Activated CD4-positive, alpha-beta T cell treated with anti-CD3 and anti-CD28 coated beads for 36 hours (primary cell): Measurements from ENCODE around the gene HIVEP3. TPM values are rescaled to one million over a fixed set of nuclear protein-coding genes. Genes with fewer than 3 reads are reported as not detected.

ENCODE experiments used
- ATAC-seq: fragments of 200-7000 bp; cut with Tn5 transposase; one replicate; pipeline ENCODE4 v1.10.0; 2021; ENCODE audit warnings: mild to moderate bottlenecking, moderate library complexity
- CTCF ChIA-PET: fragments of 350-600 bp; sonication (Branson Sonifier 250); formaldehyde crosslinking; loops from one replicate; lab custom pipeline; 2021; ENCODE audit warnings: antibody characterized with exemption; lab: Charles Lee
- POLR2A ChIA-PET: fragments of 350-600 bp; sonication (Branson Sonifier 250); formaldehyde crosslinking; loops from one replicate; lab custom pipeline; 2021; ENCODE audit warnings: antibody characterized with exemption, inconsistent platforms; lab: Charles Lee
- DNase-seq: peaks from one replicate; pipeline ENCODE4 v3.0.0-alpha.2; 2020
- H3K27ac Mint-ChIP-seq: one replicate; pipeline ENCODE4 v1.8.0; 2021; ENCODE audit warnings: mixed read lengths
- H3K27me3 Mint-ChIP-seq: one replicate; pipeline ENCODE4 v1.8.0; 2021; ENCODE audit warnings: mixed read lengths
- H3K36me3 Mint-ChIP-seq: one replicate; pipeline ENCODE4 v1.8.0; 2021; ENCODE audit warnings: low read depth, mixed read lengths
- H3K4me1 Mint-ChIP-seq: one replicate; pipeline ENCODE4 v1.8.0; 2021; ENCODE audit warnings: mixed read lengths
- H3K4me3 Mint-ChIP-seq: one replicate; pipeline ENCODE4 v1.8.0; 2021; ENCODE audit warnings: mild to moderate bottlenecking, moderate library complexity, mixed read lengths
- H3K9me3 Mint-ChIP-seq: one replicate; pipeline ENCODE4 v1.8.0; 2021; ENCODE audit warnings: low read depth, mixed read lengths
- intact Hi-C, 2 experiments: fragments of 100-400 bp; cut with DNase I in 1 of 2; cut with micrococcal nuclease in 1 of 2; formaldehyde crosslinking; loops; one replicate each; pipeline versions ENCODE4 v1.14.2 to v1.15.1; 2022 to 2024; cut with DNase I, micrococcal nuclease
- total RNA-seq, 2 experiments: library from RNA; stranded (reverse); gene quantifications; one replicate each; pipeline ENCODE4 v1.2.3, GENCODE V29; 2021

The HIVEP3 gene
- total RNA-seq, 2 experiments from 2014 or later: 29.4 to 39.6 TPM

DNA sequence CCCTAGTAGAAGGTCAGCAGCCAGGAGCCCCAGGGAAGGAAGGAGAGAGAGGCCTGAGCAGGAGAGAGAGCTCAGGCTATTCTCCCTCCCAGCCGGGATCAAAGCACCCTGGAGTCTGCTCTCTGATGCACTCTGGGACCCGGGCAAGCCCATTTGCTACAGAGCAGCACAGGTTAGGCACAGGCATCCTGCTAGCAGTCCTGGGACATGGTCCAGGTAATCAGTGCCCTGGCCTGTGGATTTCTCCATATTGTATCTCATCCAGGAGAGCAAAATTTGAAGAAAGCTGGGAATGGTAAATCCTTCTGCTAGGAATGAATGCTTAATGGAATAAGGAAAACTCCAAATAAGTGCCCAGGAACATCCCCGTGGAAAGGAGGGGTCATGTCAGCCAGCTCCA, 130.3 kb downstream of the HIVEP3 start:
- Mint-ChIP-seq H3K9me3 (peaks cover 3% of the 10 kb centered on the region), H3K36me3 (peaks cover 13% of the 10 kb centered on the region), H3K4me3 (no peak overlapping the region), H3K27me3 (no peaks in the 10 kb centered on the region), H3K27ac (no peak overlapping the region), H3K4me1 (peaks cover 56% of the 10 kb centered on the region)
- intact Hi-C loops: no loop called here
- POLR2A ChIA-PET: no interaction called here
- CTCF ChIA-PET: interaction anchor here (0.9 kb wide), 1 partner anchor 16 kb away, joined by 3 read pairs; no protein-coding TSS in a partner anchor
- DNase-seq (no peak), ATAC-seq (no peak)

DNA sequence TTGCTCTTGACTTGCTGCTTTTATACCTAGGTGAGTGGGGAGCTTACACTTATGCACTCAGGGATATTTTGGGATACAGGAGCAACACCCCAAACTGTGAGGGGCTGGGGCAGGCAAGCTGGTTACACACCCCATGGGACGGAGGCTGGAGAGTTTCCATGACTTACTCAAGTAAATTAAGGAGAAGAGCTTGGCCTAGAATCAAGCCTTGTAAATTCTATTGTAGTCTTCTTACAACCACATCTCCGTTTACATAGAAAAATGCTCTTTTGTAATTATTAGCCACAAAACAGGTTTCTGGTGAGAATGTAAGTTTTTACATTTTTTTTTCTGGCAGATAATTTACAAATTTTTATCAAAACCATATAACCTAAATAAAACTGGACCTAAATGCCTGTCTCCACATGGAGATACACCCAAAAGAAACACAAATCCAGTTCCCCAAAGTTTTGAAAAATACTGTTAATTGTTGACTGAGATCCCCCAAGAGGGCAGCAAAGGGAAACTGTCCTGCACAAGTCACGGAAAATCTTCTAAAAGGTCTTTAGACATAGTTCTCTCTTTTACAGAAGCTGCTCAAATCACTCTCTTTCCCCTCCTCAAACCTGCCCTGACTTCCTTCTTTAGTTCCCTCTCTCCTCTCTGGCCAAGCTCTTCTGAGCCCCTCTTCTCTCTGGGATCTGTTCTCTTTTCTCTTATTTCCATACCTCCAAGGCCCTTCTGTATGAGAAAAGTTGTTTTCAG, 134.0 kb downstream of the HIVEP3 start:
- intact Hi-C loops: no loop called here
- H3K4me1 Mint-ChIP-seq: peaks cover 40% of the 10 kb centered on the region
- DNase-seq: no peak
- peaks cover 8% of the 10 kb centered on the region for H3K36me3 Mint-ChIP-seq
- H3K9me3 Mint-ChIP-seq: peaks cover 3% of the 10 kb centered on the region
- CTCF ChIA-PET: interaction anchor here (0.6 to 1.3 kb wide), 6 partner anchors 27 to 249 kb away, joined by 3 to 6 read pairs (median 3); no protein-coding TSS in a partner anchor
- peak overlapping the region; percentile 64 for H3K27ac Mint-ChIP-seq
- no peak for ATAC-seq
- no peaks in the 10 kb centered on the region for H3K27me3 Mint-ChIP-seq
- POLR2A ChIA-PET: no interaction called here
- peak overlapping the region; percentile 32 for H3K4me3 Mint-ChIP-seq

DNA sequence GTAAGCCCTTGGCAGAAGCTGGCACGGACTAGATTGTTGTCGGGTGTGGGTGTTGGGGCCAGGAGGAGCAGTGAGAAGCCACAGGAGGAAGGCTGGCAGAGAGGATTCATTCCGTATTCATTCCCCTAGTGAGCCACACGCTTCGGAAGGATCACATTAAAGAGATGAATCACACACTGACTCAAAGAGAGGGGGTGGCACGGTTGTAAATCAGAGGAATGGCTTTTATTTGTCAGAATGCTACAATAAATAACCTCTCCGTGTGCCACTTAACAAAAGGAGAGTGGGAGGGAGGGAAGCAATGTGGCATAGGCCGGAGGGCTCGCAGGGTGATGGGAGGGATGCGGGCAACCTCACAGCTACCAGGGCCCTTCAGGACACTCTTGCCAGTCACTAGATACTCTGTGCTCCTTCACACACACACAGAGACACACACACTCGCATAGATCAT, 135.5 kb downstream of the HIVEP3 start:
- CTCF ChIA-PET: interaction anchor here (0.7 kb wide), 1 partner anchor 109 kb away, joined by 3 read pairs; no protein-coding TSS in a partner anchor
- peaks cover 6% of the 10 kb centered on the region for H3K36me3 Mint-ChIP-seq

DNA sequence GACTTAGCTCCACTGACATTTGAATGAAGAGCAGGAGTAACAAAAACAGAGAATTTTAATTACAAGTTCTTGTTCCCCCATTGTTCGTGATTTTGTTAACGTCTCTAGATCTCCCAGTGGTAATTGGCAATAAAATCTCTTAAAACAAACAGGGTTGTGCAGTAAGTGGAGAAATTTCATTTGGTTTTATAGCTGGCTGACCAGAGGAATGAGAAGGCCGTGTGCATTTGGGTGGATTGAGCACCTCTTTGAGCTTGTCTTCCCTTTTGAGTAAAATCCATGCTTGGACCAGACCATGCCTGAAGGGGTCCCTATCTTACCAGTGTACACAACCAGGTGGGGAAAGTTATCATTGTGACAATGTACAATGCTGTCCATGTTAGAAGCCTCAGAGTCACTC, 137.8 kb downstream of the HIVEP3 start:
- POLR2A ChIA-PET: no interaction called here

More for the DNA sequence above, 135.5 kb downstream of the HIVEP3 start:
- Mint-ChIP-seq H3K27me3 (no peaks in the 10 kb centered on the region), H3K27ac (peak overlapping the region; percentile 86), H3K9me3 (peaks cover 3% of the 10 kb centered on the region), H3K4me3 (peak overlapping the region; percentile 64), H3K4me1 (peaks cover 35% of the 10 kb centered on the region)
- DNase-seq: peak; percentile 78
- intact Hi-C loops: loop anchor here (1.0 to 2.0 kb wide), 7 partner anchors 8 to 144 kb away; no protein-coding TSS in a partner anchor
- ATAC-seq: peak; percentile 98
- POLR2A ChIA-PET: interaction anchor here (0.6 kb wide), 1 partner anchor 18 kb away, joined by 6 read pairs; no protein-coding TSS in a partner anchor

DNA sequence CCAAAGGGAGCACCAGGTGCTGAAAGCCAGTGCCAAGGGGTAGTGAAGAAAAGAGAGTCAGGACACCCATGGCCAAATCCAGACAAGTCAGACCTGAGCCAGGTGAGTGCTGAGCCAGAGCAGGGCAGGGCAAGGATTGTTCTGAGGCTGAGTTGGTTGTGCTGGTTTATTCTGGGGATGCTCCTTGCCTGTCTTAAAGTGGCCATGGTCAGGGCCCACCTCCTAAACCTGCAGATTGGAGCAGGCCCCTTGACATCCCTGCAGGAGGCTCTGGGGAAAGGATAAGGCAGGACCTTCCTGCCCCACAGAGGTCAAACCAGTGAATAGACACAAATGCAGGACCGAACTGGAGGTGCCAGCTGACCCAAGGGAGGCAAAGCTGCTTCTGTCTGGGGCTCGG, 138.4 kb downstream of the HIVEP3 start:
- H3K4me3 Mint-ChIP-seq: no peak overlapping the region
- CTCF ChIA-PET: interaction anchor here (0.6 to 1.0 kb wide), 3 partner anchors 31 to 131 kb away, joined by 3 read pairs; no protein-coding TSS in a partner anchor
- peaks cover 33% of the 10 kb centered on the region for H3K4me1 Mint-ChIP-seq
- POLR2A ChIA-PET: no interaction called here
- ATAC-seq (no peak), DNase-seq (no peak)
- peaks cover 3% of the 10 kb centered on the region for H3K9me3 Mint-ChIP-seq
- peaks cover 6% of the 10 kb centered on the region for H3K36me3 Mint-ChIP-seq
- H3K27me3 Mint-ChIP-seq: no peaks in the 10 kb centered on the region
- intact Hi-C loops: no loop called here
- H3K27ac Mint-ChIP-seq: no peak overlapping the region

More for the DNA sequence above, 137.8 kb downstream of the HIVEP3 start:
- H3K9me3 Mint-ChIP-seq: peaks cover 3% of the 10 kb centered on the region
- H3K27me3 Mint-ChIP-seq: no peaks in the 10 kb centered on the region
- CTCF ChIA-PET: interaction anchor here (0.6 to 1.0 kb wide), 5 partner anchors 16 to 132 kb away, joined by 3 read pairs; no protein-coding TSS in a partner anchor
- DNase-seq (no peak), ATAC-seq (no peak)
- no peak overlapping the region for H3K4me3 Mint-ChIP-seq
- H3K4me1 Mint-ChIP-seq: peaks cover 33% of the 10 kb centered on the region
- H3K36me3 Mint-ChIP-seq: peaks cover 6% of the 10 kb centered on the region
- no peak overlapping the region for H3K27ac Mint-ChIP-seq
- intact Hi-C loops: no loop called here

DNA sequence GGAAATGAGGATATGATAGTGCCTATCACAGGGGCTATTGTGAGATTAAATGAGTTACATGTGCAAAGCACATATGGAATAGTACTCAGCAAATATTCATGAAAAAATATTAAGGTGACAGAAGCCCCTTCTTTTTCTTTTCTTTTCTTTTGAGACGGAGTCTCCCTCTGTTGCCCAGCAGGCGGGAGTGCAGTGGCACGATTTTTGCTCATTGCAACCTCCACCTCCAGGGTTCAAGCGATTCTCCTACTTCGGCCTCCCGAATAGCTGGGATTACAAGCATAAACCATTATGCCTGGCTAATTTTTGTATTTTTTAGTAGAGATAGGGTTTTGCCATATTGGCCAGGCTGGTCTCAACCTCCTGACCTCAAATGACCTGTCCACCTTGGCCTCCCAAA, 139.4 kb downstream of the HIVEP3 start:
- intact Hi-C loops: no loop called here
- H3K27ac Mint-ChIP-seq: no peak overlapping the region
- H3K27me3 Mint-ChIP-seq: no peaks in the 10 kb centered on the region
- ATAC-seq: no peak
- H3K9me3 Mint-ChIP-seq: no peaks in the 10 kb centered on the region
- H3K4me1 Mint-ChIP-seq: peaks cover 25% of the 10 kb centered on the region
- POLR2A ChIA-PET: no interaction called here
- H3K4me3 Mint-ChIP-seq: no peak overlapping the region
- DNase-seq: no peak
- peaks cover 3% of the 10 kb centered on the region for H3K36me3 Mint-ChIP-seq
- CTCF ChIA-PET: no interaction called here

DNA sequence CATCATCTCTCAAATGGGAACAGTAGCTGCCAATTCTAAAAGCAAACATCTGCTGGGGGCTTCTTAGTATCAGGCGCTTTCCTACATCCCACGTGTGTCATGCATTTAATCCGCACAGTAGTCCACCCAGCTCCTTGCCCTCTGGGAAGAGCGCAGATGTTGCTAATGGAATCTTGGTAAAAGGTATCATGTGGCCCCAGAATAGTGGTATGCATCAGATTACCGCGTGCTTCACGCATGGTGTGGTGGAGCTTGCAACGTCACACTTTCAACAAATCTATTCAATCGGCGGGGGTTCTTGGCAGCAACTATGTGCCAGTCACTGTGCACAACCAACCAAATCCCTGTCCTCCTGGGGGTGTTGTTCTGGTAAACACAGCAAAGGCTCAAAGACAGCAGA, 141.0 kb downstream of the HIVEP3 start:
- Mint-ChIP-seq H3K4me3 (no peak overlapping the region), H3K27me3 (no peaks in the 10 kb centered on the region), H3K36me3 (no peaks in the 10 kb centered on the region), H3K27ac (no peak overlapping the region), H3K9me3 (no peaks in the 10 kb centered on the region), H3K4me1 (peaks cover 13% of the 10 kb centered on the region)
- ATAC-seq: no peak
- intact Hi-C loops: no loop called here
- DNase-seq: no peak
- ChIA-PET CTCF (interaction anchor here (0.6 to 0.9 kb wide), 3 partner anchors 43 to 183 kb away, joined by 3 read pairs; no protein-coding TSS in a partner anchor), POLR2A (no interaction called here)

DNA sequence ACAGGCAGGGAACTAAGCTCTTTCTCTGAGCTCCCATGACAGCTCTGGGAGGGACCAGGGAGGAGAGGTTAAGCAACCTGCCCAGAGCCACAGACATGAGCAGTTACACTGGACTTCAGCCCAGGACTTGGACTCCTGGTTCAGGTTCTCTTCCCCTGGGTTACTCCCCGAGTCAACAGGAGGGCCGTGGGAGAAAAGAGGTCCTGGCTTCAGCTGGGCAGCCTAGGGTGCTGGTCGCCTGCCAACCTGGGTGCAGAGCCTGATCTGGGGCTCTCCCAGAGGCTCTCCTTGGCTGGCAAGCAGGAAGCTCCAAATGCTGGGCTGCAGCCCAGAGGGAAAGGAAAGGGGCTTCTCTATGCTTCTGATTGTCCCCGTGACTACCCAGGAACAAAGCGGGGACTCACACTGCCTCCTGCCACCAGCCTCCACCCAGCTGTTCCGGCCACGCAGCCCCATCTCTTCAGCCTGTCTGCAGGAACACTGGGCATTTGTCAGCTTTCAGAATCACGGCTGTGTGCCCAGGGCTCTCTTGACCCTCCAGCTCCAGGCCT, 141.8 kb downstream of the HIVEP3 start:
- ChIA-PET POLR2A (no interaction called here), CTCF (interaction anchor here (0.6 to 0.9 kb wide), 2 partner anchors 44 to 182 kb away, joined by 3 read pairs; no protein-coding TSS in a partner anchor)
- H3K36me3 Mint-ChIP-seq: no peaks in the 10 kb centered on the region
- DNase-seq (no peak), ATAC-seq (no peak)
- peaks cover 7% of the 10 kb centered on the region for H3K4me1 Mint-ChIP-seq
- H3K27ac Mint-ChIP-seq: no peak overlapping the region
- no peak overlapping the region for H3K4me3 Mint-ChIP-seq
- intact Hi-C loops: no loop called here
- H3K27me3 Mint-ChIP-seq: no peaks in the 10 kb centered on the region
- no peaks in the 10 kb centered on the region for H3K9me3 Mint-ChIP-seq

DNA sequence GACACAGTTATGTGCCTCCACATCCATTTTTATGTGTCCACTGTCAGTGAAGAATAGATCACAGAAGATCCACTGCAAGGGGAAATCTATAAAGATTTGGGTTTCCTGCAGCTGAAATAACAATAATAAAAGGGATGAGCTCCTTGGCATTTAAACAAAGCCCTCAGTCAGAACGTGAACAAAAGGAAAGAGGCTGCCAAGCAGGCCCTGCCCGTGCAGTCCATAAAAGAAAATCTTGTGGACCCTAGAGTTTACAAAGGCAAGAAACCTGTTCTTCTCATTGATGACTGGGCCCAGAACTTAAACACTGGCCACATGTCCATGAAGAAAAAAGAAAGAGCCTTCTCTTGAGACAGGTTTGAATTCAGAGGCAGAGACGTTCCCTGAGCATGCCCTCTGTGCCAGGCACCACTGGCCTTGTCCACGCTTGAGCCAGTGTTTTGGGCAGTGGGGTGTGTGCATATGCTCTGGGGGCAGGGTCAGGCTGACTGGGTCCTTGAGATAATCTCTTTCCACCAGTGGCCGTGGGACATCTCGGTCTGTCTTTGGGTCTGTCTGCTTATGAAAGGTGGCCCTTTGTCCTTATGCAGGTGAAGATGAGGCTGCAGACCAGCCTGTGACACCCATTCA, 142.7 kb downstream of the HIVEP3 start:
- H3K4me3 Mint-ChIP-seq: no peak overlapping the region
- ATAC-seq (no peak), DNase-seq (no peak)
- H3K4me1 Mint-ChIP-seq: peaks cover 7% of the 10 kb centered on the region
- no peaks in the 10 kb centered on the region for H3K27me3 Mint-ChIP-seq
- intact Hi-C loops: no loop called here
- H3K27ac Mint-ChIP-seq: no peak overlapping the region
- no peaks in the 10 kb centered on the region for H3K9me3 Mint-ChIP-seq
- H3K36me3 Mint-ChIP-seq: no peaks in the 10 kb centered on the region
- ChIA-PET CTCF (interaction anchor here (0.7 kb wide), 1 partner anchor 1083 kb away, joined by 3 read pairs; no protein-coding TSS in a partner anchor), POLR2A (no interaction called here)

DNA sequence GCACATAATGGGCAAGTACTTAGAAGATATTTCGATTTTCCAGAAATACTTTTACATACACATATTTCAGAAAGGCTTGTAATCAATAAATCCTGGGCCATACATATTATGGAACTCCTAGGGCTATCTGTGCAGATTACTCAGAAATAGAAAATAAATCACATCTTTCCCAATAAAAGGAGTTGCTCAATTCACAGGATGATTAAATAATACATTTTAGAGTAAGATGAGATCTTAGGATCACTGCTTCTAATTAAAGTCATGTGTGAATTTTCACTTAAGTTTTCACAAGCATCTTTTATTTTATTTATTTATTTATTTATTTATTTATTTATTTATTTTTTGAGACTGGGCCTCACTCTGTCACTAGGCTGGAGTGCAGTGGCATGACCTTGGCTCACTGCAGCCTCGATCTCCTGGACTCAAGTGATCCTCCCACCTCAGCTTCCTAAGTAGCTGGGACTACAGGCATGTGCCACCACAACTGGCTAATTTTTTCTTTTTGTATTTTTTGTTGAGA, 144.2 kb downstream of the HIVEP3 start:
- H3K9me3 Mint-ChIP-seq: no peaks in the 10 kb centered on the region
- no peaks in the 10 kb centered on the region for H3K27me3 Mint-ChIP-seq
- ATAC-seq (no peak), DNase-seq (no peak)
- no peaks in the 10 kb centered on the region for H3K36me3 Mint-ChIP-seq
- H3K4me1 Mint-ChIP-seq: peaks cover 7% of the 10 kb centered on the region
- CTCF ChIA-PET: no interaction called here
- intact Hi-C loops: no loop called here
- H3K27ac Mint-ChIP-seq: no peak overlapping the region
- POLR2A ChIA-PET: interaction anchor here (0.7 kb wide), 1 partner anchor 82 kb away, joined by 3 read pairs; no protein-coding TSS in a partner anchor
- no peak overlapping the region for H3K4me3 Mint-ChIP-seq

DNA sequence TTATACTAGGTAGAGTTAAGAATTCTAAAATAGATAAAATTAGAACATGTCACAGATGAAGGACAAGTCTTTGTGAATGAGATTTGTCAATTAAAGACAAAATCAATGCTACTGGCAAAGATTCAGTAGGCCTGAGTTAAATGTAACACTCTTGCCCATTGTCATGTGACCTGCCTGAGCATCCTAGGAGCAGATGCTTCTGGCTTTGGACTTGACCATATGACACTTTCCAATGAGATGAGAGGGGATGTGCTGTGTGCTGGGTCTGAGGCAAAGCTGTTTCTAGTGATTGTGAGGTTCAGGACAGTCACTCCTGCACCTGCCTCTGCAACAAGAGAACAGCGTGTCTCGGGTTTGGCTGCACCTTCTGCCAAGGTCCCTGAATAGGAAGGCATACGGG, 144.9 kb downstream of the HIVEP3 start:
- Mint-ChIP-seq H3K4me3 (no peak overlapping the region), H3K9me3 (no peaks in the 10 kb centered on the region), H3K27ac (no peak overlapping the region), H3K36me3 (no peaks in the 10 kb centered on the region), H3K4me1 (peaks cover 7% of the 10 kb centered on the region), H3K27me3 (no peaks in the 10 kb centered on the region)
- ChIA-PET POLR2A (no interaction called here), CTCF (no interaction called here)
- intact Hi-C loops: no loop called here
- ATAC-seq (no peak), DNase-seq (no peak)
